Pons (tissue), 1 donor: ENCODE results near the gene AAK1.

Experiments
- DNase-seq: peaks from one replicate; pipeline ENCODE4 v3.0.0-alpha.2; 2016; ENCODE audit warnings: low spot score

AAK1 gene

DNA sequence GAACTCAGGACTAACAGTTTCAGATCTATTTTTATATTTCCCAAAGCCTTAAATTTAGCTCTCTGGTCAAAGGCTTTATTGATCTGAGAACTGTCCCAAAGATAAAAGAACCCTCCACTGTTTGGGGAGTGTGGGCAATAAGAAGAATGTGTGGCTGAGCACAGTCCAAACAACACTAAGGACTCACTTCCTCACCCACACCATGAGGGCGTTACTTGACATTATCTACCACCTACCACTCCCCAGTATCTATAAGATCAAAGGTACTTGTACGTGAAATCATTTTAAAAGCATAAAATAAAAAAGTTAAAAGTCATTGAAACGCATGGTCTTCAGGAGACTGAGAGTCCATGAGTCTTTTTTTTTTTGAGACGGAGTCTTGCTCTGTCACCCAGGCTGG, 151.7 kb downstream of the AAK1 start:
- DNase-seq = no peak

DNA sequence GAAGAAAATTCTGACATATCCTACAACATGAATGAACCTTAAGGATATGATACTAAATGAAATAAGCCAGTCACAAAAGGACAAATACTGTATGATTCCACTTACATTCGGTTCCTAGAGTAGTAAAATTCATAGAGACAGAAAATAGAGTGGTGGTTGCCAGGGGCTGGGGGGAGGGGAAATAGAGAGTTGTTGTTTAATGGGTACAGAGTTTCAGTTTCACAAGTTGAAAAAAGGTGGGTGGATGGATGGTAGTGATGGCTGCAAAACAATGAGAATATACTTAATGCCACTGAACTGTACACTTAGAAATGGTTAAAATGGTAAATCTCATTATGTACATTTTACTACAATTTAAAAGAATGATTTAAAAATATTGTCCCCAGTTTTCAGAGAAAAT, 153.1 kb downstream of the AAK1 start:
- no peak for DNase-seq

DNA sequence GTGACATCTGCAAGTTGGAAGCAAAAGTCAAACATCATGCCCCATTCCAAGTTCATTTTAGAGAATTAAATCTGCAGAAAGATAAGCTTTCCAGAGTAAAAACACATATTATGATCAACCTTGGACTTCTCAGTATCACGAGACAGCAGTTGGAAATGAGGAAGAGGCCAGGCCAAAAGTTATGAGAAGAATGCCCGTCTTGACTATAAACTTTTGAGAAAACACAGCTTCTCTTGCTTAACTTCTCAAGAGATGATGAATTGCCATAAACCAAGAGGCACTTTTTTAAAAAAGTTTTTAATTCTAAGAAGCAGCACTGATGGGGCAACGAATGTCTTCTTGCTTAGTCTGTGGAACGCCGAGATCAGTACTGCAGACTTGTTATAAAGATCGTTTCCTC, 153.7 kb downstream of the AAK1 start:
- DNase-seq = no peak

DNA sequence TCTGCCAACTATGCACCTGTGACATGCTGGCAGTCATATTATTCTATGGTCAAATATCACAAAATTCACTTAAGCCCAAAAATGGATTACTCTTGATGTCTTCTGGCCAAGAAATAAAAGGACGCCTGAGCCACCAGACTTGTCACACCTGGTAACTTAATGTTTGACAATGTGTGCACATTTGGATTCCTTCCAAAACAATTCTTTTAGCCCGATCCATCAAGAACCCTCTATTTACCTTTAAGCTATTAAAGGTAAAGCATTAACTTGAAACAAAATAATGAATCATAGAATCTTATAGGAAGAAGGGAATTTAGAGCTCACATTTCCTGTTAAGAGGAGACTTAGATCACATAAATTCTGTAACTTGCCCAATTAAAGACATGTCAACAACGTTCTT, 159.8 kb downstream of the AAK1 start:
- DNase-seq = no peak

DNA sequence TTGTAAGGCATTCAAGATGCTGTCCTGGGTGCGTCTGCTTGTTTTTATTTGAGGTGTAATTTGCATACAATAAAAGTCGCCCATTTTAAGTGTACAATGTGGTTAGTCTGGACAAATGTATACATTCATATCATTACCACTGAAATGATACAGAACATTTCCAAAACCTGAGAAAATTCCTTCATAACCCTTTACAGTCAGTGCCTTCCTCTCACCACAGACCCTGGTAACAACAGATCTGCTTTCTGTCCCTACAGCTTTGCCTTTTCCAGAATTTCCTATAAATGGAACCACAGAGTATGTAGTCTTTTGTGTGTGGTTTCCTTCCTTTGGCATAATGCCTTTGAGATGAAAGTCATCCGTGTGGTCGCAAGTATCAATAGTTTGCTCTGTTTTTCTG, 160.5 kb downstream of the AAK1 start:
- peak; percentile 49 for DNase-seq

DNA sequence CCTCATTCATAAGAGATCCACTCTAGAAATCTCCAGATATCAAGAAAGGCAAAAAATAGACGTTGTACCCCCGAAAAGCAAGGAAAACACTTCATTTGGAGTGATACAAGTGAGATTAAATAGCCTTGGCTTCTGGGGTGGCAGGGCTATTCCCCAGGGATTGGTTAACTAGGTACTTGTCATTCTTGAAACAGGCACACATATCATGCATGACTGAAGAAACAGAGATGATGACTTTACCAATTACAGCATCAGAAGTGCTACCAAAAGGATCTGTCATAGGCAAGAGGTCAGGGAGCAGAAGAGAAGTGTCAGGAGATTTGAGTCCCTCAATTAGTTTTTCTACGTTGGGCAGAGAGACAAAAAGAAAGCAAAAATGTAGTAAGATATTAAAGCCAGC, 161.1 kb downstream of the AAK1 start:
- DNase-seq = no peak

DNA sequence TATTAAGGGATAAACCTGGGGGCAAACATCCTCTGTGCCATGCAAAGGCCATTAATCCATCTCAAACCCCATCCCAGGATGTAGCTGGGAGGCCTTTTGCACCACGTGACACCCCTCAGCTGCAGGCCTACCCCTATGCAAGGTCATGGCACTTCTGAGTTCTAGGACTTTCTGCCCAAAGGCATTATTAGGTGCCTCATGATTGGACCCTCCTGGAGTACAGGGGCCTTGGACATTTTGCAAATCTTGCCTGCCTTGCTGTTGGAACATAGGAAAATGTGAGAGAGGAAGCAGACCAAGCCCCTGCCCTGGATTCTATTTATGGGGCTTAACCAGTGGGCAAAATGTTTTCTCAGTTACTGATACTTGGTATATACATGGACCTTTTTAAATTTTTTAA, 162.1 kb downstream of the AAK1 start:
- DNase-seq = no peak

DNA sequence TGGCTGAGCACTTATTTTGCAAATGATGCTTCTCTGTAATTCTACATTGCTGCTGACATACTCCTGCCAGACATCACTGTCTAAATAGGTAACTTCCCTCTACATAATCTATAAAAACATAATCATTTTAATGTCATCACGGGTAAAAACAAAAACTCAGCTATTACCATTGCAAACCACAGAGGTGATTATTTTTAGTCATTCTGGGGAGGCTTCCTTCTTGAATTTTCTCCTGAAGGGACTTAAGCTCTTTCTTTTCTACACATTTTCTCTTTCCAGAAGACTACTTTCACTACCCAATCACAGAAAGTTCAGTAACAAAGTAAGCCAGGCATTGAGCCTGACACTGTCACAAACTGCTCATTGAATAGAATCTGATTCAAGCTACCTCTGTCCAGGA, 165.9 kb downstream of the AAK1 start:
- DNase-seq = no peak

DNA sequence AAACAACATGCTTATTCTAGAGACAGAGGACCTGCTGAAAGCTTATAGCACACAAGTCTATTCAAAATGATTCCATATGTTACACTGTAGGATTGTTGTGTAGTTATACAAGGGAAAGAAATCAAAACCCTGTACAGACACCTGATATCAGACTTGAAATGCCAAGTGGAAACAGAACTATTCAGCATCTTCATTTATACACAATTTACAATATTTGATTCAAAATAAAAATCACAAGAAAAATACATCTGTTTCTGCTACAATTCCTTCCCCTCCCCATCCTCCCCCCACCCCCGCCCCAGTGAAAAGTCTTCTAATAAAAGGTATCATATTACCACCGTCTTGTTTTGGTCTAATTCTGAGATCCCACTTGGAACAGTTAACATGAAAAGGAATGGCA, 168.9 kb downstream of the AAK1 start:
- DNase-seq = no peak

DNA sequence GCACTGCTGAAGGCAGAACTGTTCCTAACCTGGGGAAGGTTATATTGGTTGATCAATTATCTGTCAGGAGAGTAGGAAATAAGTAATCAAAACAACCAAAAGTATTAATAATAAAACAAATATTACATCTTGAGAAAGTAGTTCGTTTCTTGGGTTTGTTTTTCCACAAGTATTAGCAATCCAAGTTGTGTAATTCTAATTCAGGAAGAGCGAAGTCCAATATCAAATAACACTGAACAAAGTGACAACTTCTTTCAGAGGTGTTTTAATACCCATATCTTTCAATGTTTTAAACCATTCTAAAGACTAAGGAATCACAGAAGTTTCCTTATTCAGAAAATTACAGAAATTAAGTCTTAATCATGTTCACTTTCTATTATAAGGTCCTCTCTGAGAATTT, 171.7 kb downstream of the AAK1 start:
- no peak for DNase-seq

DNA sequence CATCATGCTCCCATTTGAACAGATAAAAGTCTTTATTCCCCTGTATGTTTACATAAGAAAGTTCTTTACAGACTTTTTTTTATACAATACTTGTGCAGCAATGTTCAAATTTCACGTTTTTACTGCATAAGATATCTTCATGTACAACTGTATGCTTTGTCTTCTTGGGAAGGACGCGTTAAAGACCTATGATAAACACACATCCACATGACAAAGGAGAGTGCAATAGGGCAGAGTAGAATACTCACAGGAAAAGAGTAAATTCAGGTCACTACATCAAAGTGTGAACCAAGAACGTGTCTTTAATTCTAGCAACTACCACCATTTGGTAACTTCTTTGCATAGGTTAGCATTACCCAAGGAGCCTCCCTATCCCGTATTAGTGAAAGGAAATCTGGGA, 172.6 kb downstream of the AAK1 start:
- no peak for DNase-seq

DNA sequence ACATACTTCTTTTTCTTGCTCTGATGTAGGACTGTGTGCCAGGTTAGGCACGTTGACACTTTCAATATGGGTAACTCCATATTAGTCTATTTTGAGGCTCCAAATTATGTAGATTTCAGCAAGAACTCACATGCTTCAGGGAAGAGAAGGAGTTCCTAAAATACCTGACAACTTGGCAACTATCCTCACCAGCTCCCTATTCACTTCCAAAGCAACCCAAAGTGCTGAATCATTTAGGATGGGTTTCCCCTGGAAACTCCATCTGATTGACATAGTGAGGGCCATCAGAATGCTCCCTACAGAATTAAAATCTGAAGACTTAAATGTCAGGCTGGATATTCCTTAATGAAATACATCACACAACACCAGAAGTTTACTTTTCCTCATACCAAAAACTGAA, 173.8 kb downstream of the AAK1 start:
- DNase-seq = no peak

DNA sequence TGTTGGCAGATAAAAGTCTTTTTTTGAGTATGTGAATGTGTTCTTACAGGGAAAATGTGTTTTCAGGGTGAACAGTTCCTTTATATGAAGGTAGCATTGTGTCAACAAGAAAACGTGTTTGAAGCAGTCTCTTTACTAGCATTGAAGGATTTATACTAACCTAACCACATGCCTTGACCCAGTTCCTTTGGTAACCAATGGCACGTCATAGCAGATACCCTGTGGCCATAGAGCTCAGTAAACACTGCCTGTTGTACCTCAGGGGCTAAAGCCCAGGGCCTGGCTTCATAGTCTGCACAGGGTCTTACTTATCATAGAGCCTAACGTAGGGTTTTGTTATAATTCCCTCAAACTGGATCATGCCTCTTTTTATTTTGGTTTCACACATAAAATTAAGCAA, 174.2 kb downstream of the AAK1 start:
- DNase-seq = no peak

DNA sequence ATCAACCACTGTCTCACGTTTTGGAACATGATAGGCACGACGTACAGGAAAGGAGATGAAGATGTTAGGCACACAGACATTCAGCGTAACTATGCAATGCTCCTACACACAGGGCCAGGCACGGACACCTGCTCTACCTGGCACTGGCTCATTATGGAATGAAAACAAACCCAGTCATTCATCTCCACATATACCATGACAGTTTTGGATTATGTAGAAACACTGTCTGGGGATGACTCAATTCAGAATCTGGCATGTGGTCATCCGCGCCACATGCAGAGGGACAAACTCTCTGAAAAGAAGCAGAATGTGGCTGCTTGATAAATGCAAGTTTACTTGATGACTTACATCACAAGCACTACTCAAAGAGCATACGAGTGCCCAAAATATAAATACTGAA, 176.8 kb downstream of the AAK1 start:
- no peak for DNase-seq

DNA sequence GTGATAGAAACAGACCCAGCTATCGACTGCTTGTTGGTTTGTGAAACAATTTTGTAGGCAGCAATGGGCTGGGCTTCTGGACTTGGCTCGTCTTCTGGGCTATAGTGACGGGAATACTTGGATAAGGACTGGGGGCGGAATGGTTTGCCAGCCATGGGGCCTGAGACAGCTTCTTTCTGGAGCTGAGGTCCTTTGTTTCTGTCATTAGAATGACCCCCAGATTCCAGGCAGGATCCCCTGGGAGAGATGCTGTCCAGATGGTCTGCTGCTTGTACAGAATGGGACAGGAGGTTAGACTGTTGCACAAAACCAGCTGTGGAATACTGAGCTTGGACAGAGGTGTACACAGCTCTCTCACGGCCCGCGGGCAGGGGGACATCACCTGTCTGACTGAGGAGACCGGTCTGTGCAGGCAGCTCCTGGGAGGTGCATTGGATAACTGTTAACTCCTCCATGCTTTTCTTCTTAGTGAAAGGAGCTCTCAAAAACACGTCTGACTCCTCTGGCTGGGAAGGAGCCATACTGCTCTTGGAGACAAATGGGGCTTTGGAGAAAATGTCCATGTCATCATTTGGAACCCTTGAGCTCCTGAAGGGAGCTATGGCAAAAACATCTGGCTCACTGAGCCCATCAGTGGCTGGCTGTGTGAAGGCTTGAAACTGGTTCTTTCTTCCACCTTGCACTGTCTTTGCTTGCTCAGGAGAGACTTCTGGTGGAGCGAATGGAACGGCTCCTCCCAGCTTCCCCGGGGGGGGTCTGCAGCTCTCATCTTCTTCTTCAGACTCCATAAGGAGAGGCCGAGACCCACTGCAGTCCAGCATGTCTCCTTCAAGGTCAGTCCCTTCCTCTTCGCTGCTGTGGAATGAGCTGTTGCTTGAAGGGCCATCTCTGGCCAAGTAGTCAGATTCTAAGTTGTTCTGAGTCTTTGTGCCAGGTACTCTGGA, 177.8 kb downstream of the AAK1 start:
- no peak for DNase-seq

DNA sequence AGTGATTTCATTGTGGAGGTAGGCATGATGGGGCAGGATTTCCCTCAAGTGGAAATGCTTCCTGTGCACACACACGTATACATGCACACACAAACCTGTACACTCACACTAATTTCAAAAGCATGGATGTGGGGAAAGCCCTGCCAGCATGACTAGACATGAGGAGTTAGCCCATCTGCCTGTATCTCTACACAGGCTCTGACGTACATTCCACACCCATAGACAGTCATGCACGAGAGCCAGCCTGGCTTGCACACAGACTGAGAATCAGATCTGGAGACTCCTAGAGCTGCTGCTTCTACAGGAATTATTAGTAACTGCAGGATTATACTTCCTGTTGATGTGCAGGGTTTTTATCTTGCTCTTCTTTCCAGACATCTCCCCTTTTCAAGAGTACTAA, 179.0 kb downstream of the AAK1 start:
- no peak for DNase-seq

DNA sequence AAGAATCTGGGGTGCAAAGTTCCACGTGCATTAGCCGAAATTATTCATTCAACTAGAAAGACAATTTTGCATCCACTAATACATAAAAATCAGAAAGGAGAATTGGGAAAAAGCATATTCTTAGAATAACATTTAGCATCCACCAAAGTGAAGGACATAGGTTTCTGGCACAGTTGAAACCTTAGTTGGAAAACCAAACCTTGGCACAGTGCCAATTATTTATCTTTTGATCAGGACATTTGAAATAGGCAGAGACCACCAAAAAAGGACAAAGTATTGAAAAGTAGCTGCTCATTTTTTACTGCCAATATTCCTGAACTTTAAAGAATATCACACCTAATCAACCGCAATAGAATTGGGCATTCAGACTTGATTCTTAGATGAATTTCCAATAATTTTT, 180.8 kb downstream of the AAK1 start:
- DNase-seq = no peak

DNA sequence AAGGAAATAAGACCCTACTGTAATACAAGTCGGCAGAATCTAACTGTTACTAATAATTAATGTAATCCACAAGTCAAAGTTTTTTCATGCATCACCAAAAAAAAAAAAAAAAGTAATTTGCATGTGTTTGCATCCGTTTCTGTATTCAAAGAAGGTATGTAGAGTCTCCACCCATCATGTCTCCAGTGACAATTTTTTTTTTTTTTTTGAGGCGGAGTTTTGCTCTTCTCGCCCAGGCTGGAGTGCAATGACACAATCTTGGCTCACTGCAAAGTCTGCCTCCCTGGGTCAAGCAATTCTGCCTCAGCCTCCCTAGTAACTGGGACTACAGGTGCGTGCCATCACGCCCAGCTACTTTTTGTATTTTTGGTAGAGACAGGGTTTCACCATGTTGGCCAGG, 182.1 kb downstream of the AAK1 start:
- DNase-seq = no peak

DNA sequence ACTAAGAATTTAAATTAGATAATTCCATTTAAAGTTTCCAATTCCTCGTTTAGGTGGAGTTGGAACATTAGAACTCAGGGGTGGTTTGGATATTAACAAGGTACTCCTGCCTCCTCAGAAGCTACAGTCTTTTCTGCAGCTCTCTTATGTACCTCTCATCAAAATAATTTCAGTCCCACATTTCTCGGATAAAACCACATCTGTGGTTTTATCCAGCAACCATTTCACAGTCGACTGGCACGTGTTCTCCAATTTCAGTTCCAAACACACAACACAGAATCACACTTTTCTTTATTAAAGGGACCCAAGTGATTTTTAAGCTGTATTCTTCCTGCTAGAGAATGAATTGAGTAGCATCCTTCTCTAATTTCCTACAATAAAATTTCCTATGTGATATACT, 183.6 kb downstream of the AAK1 start:
- DNase-seq = no peak

DNA sequence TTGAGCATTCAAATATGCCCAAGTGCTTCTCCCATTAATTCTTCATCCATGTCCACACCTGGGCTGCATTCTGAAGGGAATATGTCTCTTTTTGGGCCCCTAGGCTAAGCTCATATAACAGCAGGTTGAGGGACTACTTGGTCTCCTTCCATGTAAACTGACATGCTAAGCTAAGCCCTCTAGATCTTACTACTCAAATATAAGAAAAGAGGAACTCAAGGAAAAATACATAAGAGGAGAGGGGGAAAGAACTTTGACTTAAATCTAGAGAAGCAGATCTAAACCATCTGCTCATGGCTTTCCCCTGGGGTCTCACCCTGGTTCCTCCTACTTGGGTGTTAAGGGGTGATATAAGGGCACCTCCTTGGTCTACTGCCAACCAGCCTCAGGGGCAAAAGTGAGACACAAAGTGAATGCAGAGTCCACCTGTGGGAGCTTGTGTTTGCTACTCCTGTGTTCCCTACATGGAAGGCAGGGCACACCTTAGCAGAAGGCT, 186.5 kb downstream of the AAK1 start:
- no peak for DNase-seq

DNA sequence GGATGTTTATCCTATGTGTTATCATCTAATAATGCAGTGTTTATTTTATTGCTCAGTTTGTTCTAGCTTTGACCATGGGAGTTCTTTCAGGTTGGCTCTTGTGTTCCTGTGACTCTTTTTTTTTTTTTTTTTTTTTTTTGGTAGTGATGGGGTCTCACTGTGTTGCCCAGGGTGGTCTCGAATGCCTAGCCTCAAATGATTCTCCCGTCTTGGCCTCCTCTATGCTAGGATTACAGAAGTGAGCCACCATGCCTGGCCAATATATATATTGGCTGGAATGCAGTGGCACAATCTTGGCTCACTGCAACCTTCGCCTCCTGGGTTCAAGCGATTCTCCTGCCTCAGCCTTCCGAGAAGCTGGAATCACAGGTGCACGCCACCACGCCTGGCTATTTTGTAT, 187.4 kb downstream of the AAK1 start:
- no peak for DNase-seq

DNA sequence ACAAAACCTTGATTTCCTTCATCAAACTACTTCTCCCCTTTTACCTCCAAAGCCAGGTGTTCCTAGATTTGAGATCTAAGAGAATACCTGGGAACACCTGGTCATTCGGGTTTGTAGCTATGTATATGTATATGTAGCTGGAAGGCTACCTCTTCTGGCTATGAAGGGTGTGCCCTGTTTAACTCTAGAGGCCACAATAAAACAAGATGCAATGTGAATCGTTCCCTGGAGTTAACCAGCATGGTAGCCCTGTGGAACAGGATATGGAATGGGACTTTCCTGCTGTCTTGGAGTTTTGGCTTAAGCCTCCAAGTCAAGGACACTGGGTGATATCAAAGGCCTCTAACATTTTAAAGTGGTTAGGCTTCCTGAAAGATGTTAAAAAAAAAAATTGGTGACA, 188.6 kb downstream of the AAK1 start:
- no peak for DNase-seq

DNA sequence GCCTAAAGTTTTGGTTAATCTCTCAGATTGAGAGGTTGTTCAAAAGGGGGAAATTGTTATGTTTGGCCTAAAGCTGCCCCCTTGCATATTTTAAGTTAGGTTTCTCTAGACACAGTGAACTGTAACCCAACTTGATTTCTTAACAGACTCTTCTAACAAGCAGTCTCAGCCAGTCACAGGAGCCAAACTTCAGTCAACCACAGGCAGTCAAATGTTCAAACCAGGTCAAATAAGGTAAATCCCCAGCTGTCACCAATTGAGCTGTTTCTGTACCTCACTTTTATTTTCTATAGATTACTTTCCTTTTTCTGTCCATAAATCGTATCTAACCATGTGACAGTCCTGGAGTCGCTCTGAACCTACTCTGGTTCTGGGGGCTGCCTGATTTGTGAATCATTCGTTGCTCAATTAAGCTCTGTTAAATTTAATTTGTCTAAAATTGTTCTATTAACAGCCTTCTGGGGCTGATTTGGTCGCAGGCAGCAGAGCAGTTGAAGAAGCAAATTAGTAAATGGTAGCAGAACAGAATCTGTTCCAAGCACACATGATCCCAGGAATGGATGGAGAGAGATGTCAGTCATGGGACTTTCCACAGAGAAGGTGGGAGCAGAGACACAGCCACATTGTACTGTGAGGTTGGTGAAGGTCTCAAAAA, 189.9 kb downstream of the AAK1 start:
- DNase-seq = no peak

DNA sequence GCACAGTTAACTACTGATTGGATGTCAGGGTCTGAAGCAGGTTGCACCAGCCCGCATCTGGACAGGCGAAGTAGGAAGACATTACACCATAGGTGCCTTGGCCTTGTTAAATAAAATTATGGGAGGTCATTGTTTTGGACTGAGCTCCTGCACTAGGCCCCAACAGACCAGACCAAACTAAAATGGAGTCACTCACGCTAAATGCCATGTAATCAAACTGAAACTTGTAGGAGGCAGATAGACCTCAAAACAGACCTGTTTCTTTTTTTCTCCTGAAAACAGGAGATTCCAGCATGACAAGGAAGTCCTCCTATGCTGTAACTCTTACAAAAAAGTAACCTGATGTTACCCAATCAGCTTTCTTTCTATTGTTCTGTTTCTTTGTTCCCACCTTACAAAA, 190.9 kb downstream of the AAK1 start:
- DNase-seq = no peak
